Tibial artery (tissue), 4 donors: ENCODE results near the gene PRMT7.

Experiments
- DNase-seq, 2 donors: peaks; one replicate each; pipeline ENCODE4 v3.0.0-alpha.2; 2019
- H3K27ac ChIP-seq, 2 donors: fragments of 200-600 bp; sonication (generic) in 1 of 2; 1 replicate in 1 of 2; 2 replicates in 1 of 2; pipeline ENCODE4 v1.5.1; 2018 to 2019; ENCODE audit warnings: mild to moderate bottlenecking in 1 of 2
- H3K27me3 ChIP-seq, 2 donors: fragments of 200-600 bp; sonication (generic) in 1 of 2; one replicate each; pipeline versions ENCODE4 v1.5.1 to v1.6.0; 2016 to 2019
- H3K36me3 ChIP-seq, 3 donors: fragments of 200-600 bp; sonication (generic) in 2 of 3; one replicate each; pipeline ENCODE4 v1.5.1; 2016 to 2019; ENCODE audit warnings: mild to moderate bottlenecking in 2 of 3
- H3K4me1 ChIP-seq, 4 donors: fragments of 200-600 bp; sonication (generic) in 2 of 4; 1 replicate in 3 of 4; 2 replicates in 1 of 4; pipeline ENCODE4 v1.5.1; 2016 to 2019
- H3K4me3 ChIP-seq, 2 donors: fragments of 200-600 bp; sonication (generic) in 1 of 2; 1 replicate in 1 of 2; 2 replicates in 1 of 2; pipeline ENCODE4 v1.5.1; 2018 to 2019; ENCODE audit warnings: mild to moderate bottlenecking in 2 of 2
- H3K9me3 ChIP-seq, 3 donors: fragments of 200-600 bp; sonication (generic) in 1 of 3; one replicate each; pipeline ENCODE4 v1.5.1; 2016 to 2019
- CTCF ChIP-seq, 2 experiments: fragments of 200-600 bp in 1 of 2; fragments of 450-650 bp in 1 of 2; IDR thresholded peaks; one replicate each; pipeline ENCODE4 v1.5.1; 2017 to 2019; ENCODE audit warnings: antibody characterized with exemption in 2 of 2, mild to moderate bottlenecking in 1 of 2, moderate library complexity in 1 of 2
- intact Hi-C: fragments of 100-400 bp; cut with DNase I; formaldehyde crosslinking; loops from one replicate; pipeline ENCODE4 v1.15.0; 2023; ENCODE audit warnings: low total_unique reads

PRMT7 gene

GRCh38 chr16:68281368-68282063, 29.3 kb upstream of the PRMT7 start:
- H3K27ac ChIP-seq = no peak overlapping the region
- intact Hi-C loops = no loop called here
- H3K36me3 ChIP-seq = peaks cover 6 to 21% (median 16%) of the 10 kb centered on the region in 3 donors
- no peak for DNase-seq
- peaks cover 0 to 18% (median 4%) of the 10 kb centered on the region in 4 donors for H3K4me1 ChIP-seq
- no peak overlapping the region for H3K4me3 ChIP-seq
- no peak for TF ChIP-seq CTCF (IDR thresholded peaks at IDR 0.05)
- H3K9me3 ChIP-seq = no peaks in the 10 kb centered on the region
- H3K27me3 ChIP-seq = no peaks in the 10 kb centered on the region

- no peak overlapping the region for H3K4me3 ChIP-seq
- no peaks in the 10 kb centered on the region for H3K27me3 ChIP-seq
- no peaks in the 10 kb centered on the region for H3K9me3 ChIP-seq
- no peak for DNase-seq
- TF ChIP-seq CTCF (IDR thresholded peaks at IDR 0.05) = no peak
- no peak overlapping the region for H3K27ac ChIP-seq
- peaks cover 0 to 18% (median 2%) of the 10 kb centered on the region in 4 donors for H3K4me1 ChIP-seq
- H3K36me3 ChIP-seq = peaks cover 6 to 21% (median 16%) of the 10 kb centered on the region in 3 donors
- intact Hi-C loops = no loop called here
Measured at GRCh38 chr16:68282064-68282452, 28.8 kb upstream of the PRMT7 start.

- Histone ChIP-seq H3K27ac (peak overlapping the region in 1 of 2 donors; percentile 26), H3K4me1 (peaks cover 0 to 26% (median 13%) of the 10 kb centered on the region in 4 donors)
- no peak for DNase-seq
Measured at GRCh38 chr16:68283346-68283745, 27.5 kb upstream of the PRMT7 start.

GRCh38 chr16:68283801-68284598, 26.8 kb upstream of the PRMT7 start:
- intact Hi-C loops = no loop called here
- Histone ChIP-seq H3K4me3 (no peak overlapping the region), H3K36me3 (peaks cover 6 to 21% (median 16%) of the 10 kb centered on the region in 3 donors), H3K27ac (peak overlapping the region in 1 of 2 donors; percentile 26), H3K9me3 (no peaks in the 10 kb centered on the region), H3K27me3 (no peaks in the 10 kb centered on the region), H3K4me1 (peaks cover 0 to 33% (median 17%) of the 10 kb centered on the region in 4 donors)
- no peak for TF ChIP-seq CTCF (IDR thresholded peaks at IDR 0.05)
- DNase-seq = peak in 1 of 2 donors; percentile 56

More at GRCh38 chr16:68283346-68283745, 27.5 kb upstream of the PRMT7 start:
- intact Hi-C loops = no loop called here
- TF ChIP-seq CTCF (IDR thresholded peaks at IDR 0.05) = no peak
- Histone ChIP-seq H3K4me3 (no peak overlapping the region), H3K9me3 (no peaks in the 10 kb centered on the region), H3K27me3 (no peaks in the 10 kb centered on the region), H3K36me3 (peaks cover 6 to 21% (median 16%) of the 10 kb centered on the region in 3 donors)

GRCh38 chr16:68284847-68285246, 26.0 kb upstream of the PRMT7 start:
- H3K4me3 ChIP-seq = no peak overlapping the region
- TF ChIP-seq CTCF (IDR thresholded peaks at IDR 0.05) = no peak
- H3K27me3 ChIP-seq = no peaks in the 10 kb centered on the region
- H3K4me1 ChIP-seq = peaks cover 0 to 41% (median 19%) of the 10 kb centered on the region in 4 donors
- no peak for DNase-seq
- H3K27ac ChIP-seq = peak overlapping the region; percentile 10 to 46
- no peaks in the 10 kb centered on the region for H3K9me3 ChIP-seq
- H3K36me3 ChIP-seq = peaks cover 6 to 21% (median 16%) of the 10 kb centered on the region in 3 donors
- intact Hi-C loops = no loop called here
